T47D (cell line): ENCODE data around the gene MED26.
A peak's percentile ranks its signal among the peaks of the same experiment; 100 is the strongest.
"Not testable (repeated sequence)": the region's sequence is repeated elsewhere in the genome, so short reads cannot be mapped to it uniquely, and the experiment has no call there.

Experiments
- DNase-seq, 2 experiments: peaks; one replicate each; pipeline versions ENCODE4 v3.0.0 to v3.0.0-alpha.2; 2011 to 2012; ENCODE audit warnings: low read depth in 1 of 2, low spot score in 1 of 2
- JUND ChIP-seq: IDR thresholded peaks from 2 replicates; pipeline ENCODE4 v1.6.1; 2012; ENCODE audit warnings: low read depth
- in situ Hi-C: cut with HindIII; loops from 2 replicates; pipeline ENCODE4 v1.10.0; 2016; ENCODE audit warnings: low sequenced_read_pairs, low pct_unique_long_range_greater_than_20kb

Gene MED26

GRCh38 chr19:16659832-16660708, 32.1 kb upstream of the MED26 start, which contains the start of gene SMIM7:
Gene SMIM7, minus strand, starts transcription at chr19:16660144. Its CDS starts 34 bp downstream, at chr19:16660110.
- peak; percentile 94 to 98 for DNase-seq
- TF ChIP-seq JUND, result no peak
- in situ Hi-C loops, result no loop called here

DNA sequence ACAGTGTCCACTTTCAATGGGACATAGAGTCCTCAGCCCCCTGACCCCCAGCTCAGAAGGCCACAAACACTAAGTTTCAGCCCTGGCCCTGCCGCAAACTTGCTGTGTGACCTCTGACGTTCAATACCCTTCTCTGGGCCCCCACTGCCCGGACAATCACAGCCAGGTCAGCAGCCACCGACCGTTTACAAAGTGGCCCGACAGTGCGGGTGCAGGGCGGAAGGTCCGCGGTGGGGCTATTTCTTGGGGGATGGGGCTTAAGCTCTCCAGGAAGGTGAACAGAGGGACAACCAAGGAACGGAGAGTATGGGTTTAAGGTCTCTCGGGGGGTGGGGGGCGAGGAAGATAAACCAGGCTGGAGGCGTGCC, 31.4 kb upstream of the MED26 start:
- no peak for TF ChIP-seq JUND
- DNase-seq, result no peak
- in situ Hi-C loops, result no loop called here

GRCh38 chr19:16657384-16657783, 29.4 kb upstream of the MED26 start:
- in situ Hi-C loops, result no loop called here
- DNase-seq, result no peak
- no peak for TF ChIP-seq JUND

- in situ Hi-C loops, result no loop called here
Observed at GRCh38 chr19:16655727-16656126, 27.7 kb upstream of the MED26 start.

DNA sequence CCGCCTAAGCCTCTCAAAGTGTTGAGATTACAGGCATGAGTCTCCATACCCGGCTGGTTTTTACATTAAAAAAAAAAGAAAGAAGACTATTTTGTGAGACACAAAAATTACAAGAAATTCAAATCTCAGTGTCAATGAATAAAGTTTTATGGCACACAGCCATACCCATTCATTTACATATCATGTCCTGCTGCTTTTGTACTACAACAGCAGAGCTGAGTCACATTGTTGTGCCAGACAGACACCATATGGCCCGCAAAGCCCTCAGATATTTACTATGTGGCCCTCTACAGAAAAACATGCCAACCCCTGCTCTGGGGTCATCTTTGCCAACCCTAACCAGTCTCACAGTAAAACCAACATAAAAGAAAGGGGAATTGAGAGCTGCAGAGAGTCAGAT, 26.6 kb upstream of the MED26 start:
- no peak for TF ChIP-seq JUND
- in situ Hi-C loops, result no loop called here
- DNase-seq, result no peak

More at GRCh38 chr19:16655727-16656126, 27.7 kb upstream of the MED26 start:
- TF ChIP-seq JUND, result no peak
- DNase-seq, result no peak

- TF ChIP-seq JUND, result no peak
- peak in 1 of 2 experiments; percentile 48 for DNase-seq
- in situ Hi-C loops, result no loop called here
Observed at GRCh38 chr19:16654140-16654539, 26.1 kb upstream of the MED26 start.

DNA sequence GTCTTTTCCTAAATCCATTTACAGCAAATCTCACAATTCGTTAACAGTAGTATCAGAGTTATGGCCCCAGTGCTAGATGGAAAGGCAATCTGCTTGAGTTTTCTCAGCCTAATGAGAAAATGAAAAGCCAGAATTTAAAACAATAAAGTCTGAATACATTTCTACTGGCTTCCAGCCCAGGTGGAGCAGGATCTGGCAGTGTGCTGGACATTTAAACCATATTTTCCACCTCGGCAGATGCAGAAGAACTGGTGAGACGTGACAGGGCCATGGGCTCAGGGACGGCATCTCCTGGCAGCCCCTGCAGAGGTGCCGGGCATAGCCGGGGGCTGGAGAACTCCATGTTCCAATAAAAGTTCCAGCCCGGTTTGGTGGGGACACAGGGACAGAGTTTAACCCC, 24.9 kb upstream of the MED26 start:
- DNase-seq, result no peak
- TF ChIP-seq JUND, result no peak
- in situ Hi-C loops, result no loop called here

- in situ Hi-C loops, DNase-seq: not testable (repeated sequence)
Observed at GRCh38 chr19:16651421-16652188, 23.6 kb upstream of the MED26 start.

DNA sequence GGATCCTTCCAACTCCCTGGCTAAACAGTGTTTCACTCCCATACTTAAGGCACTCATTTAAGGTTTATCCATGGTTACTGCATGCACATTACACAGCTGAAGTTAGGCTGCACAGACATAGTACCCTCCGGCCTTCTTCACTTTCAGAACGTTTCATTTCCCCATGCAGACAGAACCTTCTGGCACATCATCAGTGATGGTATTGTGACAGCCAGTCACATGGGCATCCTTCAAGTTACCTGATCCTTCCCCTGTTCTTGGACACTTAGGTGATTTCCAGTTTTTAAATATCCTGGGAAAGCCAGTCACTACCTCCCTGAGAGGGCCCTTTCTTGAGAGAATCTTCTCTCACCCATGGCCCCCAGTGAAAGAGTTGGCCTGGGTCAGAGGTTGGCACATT, 22.8 kb upstream of the MED26 start:
- in situ Hi-C loops, result no loop called here
- TF ChIP-seq JUND, result no peak

DNA sequence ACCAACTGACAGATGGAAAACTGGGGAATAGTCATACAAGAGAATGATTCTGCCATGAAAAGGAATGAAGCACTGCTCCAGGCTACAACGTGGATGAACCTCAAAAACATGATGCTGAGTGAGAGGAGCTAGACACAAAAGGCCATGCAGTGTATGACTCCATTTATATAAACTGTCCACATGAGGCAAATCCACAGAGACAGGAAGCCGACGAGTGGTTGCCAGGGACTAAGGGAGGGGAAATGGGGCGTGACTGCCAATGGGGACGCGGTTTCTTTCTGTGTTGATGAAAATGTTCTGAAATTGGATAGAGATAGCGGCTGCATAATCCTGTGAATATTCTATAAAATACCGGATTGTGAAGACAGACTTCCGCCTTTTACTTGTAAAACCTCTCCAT, 21.7 kb upstream of the MED26 start:
- in situ Hi-C loops, result no loop called here
- TF ChIP-seq JUND, result no peak
- DNase-seq, result no peak

More for the DNA sequence above, 22.8 kb upstream of the MED26 start:
- DNase-seq, result no peak

- in situ Hi-C loops, result no loop called here
- no peak for DNase-seq
- no peak for TF ChIP-seq JUND
Observed at GRCh38 chr19:16645140-16645539, 17.1 kb upstream of the MED26 start.

DNA sequence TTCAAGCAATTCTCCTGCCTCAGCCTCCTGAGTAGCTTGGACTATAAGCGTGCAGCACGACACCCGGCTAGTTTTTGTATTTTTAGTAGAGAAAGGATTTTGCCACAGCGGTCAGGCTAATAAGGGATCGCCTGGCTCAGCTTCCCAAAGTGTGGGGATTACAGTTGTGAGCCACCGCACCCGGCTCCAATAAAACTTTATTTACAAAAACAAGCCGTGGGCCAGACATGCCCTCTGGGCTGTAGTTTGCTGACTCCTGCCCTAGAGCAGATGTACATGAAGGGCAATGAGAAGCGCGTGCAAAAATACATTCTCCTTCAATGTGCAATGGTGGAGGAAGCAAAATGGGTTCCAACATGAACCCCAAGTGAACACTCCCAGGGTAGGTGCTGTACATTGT, 13.7 kb upstream of the MED26 start:
- TF ChIP-seq JUND, result no peak
- in situ Hi-C loops, result no loop called here
- no peak for DNase-seq

DNA sequence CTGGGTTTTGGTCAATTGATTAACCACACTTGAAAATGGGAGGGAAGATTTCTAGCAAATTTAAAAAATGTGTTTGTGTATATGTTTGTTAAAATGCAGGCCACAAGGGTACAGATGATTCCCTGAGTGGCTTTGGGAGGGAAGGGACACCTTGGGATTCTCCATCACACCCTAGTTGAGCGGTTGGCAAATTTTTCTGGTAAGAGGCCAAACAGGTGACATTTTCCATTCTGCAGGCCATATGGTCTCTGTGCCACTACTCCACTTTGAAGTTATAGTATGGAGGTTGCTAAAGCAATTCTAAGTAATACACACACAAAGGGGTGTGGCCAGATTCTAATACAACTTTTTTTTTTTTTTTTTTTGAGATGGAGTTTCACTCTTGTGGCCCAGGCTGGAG, 12.9 kb upstream of the MED26 start:
- no peak for DNase-seq
- TF ChIP-seq JUND, result no peak
- in situ Hi-C loops, result no loop called here

DNA sequence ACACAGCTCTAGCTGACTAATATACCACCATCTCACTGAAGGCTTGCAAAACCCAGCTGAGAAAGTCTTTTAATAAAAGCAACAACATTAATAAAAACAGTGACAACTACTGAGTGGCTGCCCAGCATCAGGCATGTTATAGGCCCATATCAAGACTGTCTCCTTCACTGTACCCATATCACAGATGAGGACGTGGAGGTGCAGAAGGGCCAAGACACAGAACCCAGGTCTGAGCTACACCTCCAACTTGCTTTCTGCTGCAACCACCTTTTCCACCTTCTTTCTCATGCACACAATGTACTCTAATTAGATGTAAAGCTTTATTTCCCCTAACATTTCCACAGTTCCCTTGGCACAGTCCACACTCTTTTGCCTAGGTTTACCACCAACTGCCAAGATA, 10.7 kb upstream of the MED26 start:
- DNase-seq, result no peak
- no peak for TF ChIP-seq JUND
- in situ Hi-C loops, result no loop called here
